Fibroblast of skin of left quadriceps (primary cell): Measurements from ENCODE around the gene NXNL2.

Experiments used
- DNase-seq, 2 experiments: peaks; one replicate each; pipeline ENCODE4 v3.0.0-alpha.2; 2013; ENCODE audit warnings: low read depth in 2 of 2

The NXNL2 gene

GRCh38 chr9:88534456-88535225 is at the start of gene NXNL2:
Gene NXNL2 (plus strand): TSS chr9:88535178. CDS start chr9:88535435, 257 bp downstream.
- DNase-seq: peak; percentile 78 to 80

GRCh38 chr9:88488166-88488565 is 46.8 kb upstream of the NXNL2 start:
- DNase-seq: no peak

- no peak for DNase-seq
Observed at GRCh38 chr9:88494983-88495721, 39.8 kb upstream of the NXNL2 start.

- DNase-seq: no peak
Observed at GRCh38 chr9:88497224-88497623, 37.8 kb upstream of the NXNL2 start.

- DNase-seq: no peak
Observed at GRCh38 chr9:88498880-88499279, 36.1 kb upstream of the NXNL2 start.

- DNase-seq: no peak
Observed at GRCh38 chr9:88501086-88501485, 33.9 kb upstream of the NXNL2 start.

GRCh38 chr9:88502552-88503034 is 32.4 kb upstream of the NXNL2 start:
- DNase-seq: no peak

GRCh38 chr9:88503081-88503844 is 31.7 kb upstream of the NXNL2 start:
- DNase-seq: no peak

GRCh38 chr9:88503845-88504764 is 30.9 kb upstream of the NXNL2 start:
- no peak for DNase-seq

- no peak for DNase-seq
Observed at GRCh38 chr9:88508326-88508725, 26.7 kb upstream of the NXNL2 start.

- no peak for DNase-seq
Observed at GRCh38 chr9:88511906-88512305, 23.1 kb upstream of the NXNL2 start.

- DNase-seq: no peak
Observed at GRCh38 chr9:88514247-88514646, 20.7 kb upstream of the NXNL2 start.

- no peak for DNase-seq
Observed at GRCh38 chr9:88521308-88521707, 13.7 kb upstream of the NXNL2 start.

- DNase-seq: no peak
Observed at GRCh38 chr9:88522360-88522759, 12.6 kb upstream of the NXNL2 start.

GRCh38 chr9:88523056-88523455 is 11.9 kb upstream of the NXNL2 start:
- peak in 1 of 2 experiments; percentile 14 for DNase-seq

- DNase-seq: no peak
Observed at GRCh38 chr9:88524911-88525310, 10.1 kb upstream of the NXNL2 start.

GRCh38 chr9:88527618-88528017 is 7.4 kb upstream of the NXNL2 start:
- DNase-seq: no peak

GRCh38 chr9:88528080-88528790 is 6.7 kb upstream of the NXNL2 start:
- DNase-seq: no peak

- DNase-seq: no peak
Observed at GRCh38 chr9:88529496-88529895, 5.5 kb upstream of the NXNL2 start.

- no peak for DNase-seq
Observed at GRCh38 chr9:88530051-88530450, 4.9 kb upstream of the NXNL2 start.
